Fibroblast of lung (primary cell): ENCODE measurements around the gene ZEB2. TPM values are rescaled to one million over a fixed set of nuclear protein-coding genes. Genes with fewer than 3 reads are reported as not detected.

Experiments
- DNase-seq, 2 donors: peaks; one replicate each; pipeline versions ENCODE4 v3.0.0 to v3.0.0-alpha.2; 2010; ENCODE audit warnings: low read depth in 2 of 2
- H2AFZ ChIP-seq: 2 replicates; pipeline ENCODE4 v1.5.1; 2012; ENCODE audit warnings: low read length, control low read depth, inconsistent platforms
- H3K27ac ChIP-seq: 2 replicates; pipeline ENCODE4 v1.5.1; 2011; ENCODE audit warnings: low read length, control low read depth; ENCODE audit not compliant: insufficient read depth
- H3K27me3 ChIP-seq: 2 replicates; pipeline ENCODE4 v1.5.1; 2011; ENCODE audit warnings: mild to moderate bottlenecking, low read length; ENCODE audit not compliant: control insufficient read depth, insufficient read depth
- H3K36me3 ChIP-seq: 2 replicates; pipeline ENCODE4 v1.5.1; 2011; ENCODE audit warnings: low read length; ENCODE audit not compliant: control insufficient read depth, insufficient read depth
- H3K4me1 ChIP-seq: 2 replicates; pipeline ENCODE4 v1.5.1; 2011; ENCODE audit warnings: low read length; ENCODE audit not compliant: control insufficient read depth, insufficient read depth; ENCODE audit errors: extremely low read depth
- H3K4me2 ChIP-seq: 2 replicates; pipeline ENCODE4 v1.5.1; 2011; ENCODE audit warnings: low read length, control low read depth; ENCODE audit not compliant: insufficient read depth; ENCODE audit errors: extremely low read depth
- H3K4me3 ChIP-seq, 4 experiments: fragments of 200-600 bp in 1 of 4; sonication (generic) in 1 of 4; replicated peaks in 1 of 4; 2 replicates each; pipeline ENCODE4 v1.5.1; 2011 to 2016; ENCODE audit warnings: low read length in 4 of 4, low read depth in 3 of 4, mild to moderate bottlenecking in 3 of 4, control low read depth in 2 of 4, inconsistent platforms in 1 of 4, mixed read lengths in 1 of 4; ENCODE audit not compliant: insufficient read depth in 1 of 4; ENCODE audit errors: control extremely low read depth in 1 of 4
- H3K79me2 ChIP-seq: 2 replicates; pipeline ENCODE4 v1.5.1; 2012; ENCODE audit warnings: mild to moderate bottlenecking, low read length, inconsistent platforms; ENCODE audit not compliant: control insufficient read depth, insufficient read depth
- H3K9ac ChIP-seq: 2 replicates; pipeline ENCODE4 v1.5.1; 2011; ENCODE audit warnings: mild to moderate bottlenecking, low read length, control low read depth; ENCODE audit not compliant: insufficient read depth
- H3K9me3 ChIP-seq: 2 replicates; pipeline ENCODE4 v1.5.1; 2012; ENCODE audit warnings: low read depth, low read length; ENCODE audit not compliant: control insufficient read depth, insufficient read depth
- H4K20me1 ChIP-seq: 2 replicates; pipeline ENCODE4 v1.5.1; 2011; ENCODE audit warnings: low read length; ENCODE audit not compliant: control insufficient read depth, insufficient read depth; ENCODE audit errors: extremely low read depth
- EZH2 ChIP-seq: IDR thresholded peaks from 2 replicates; pipeline ENCODE4 v1.5.1; 2012; ENCODE audit warnings: low read length, control low read depth, mild to moderate bottlenecking; ENCODE audit errors: missing control alignments
- polyA plus RNA-seq, 2 donors: library from polyadenylated mRNA; depleted of rRNA in 1 of 2; stranded (reverse) in 1 of 2; unstranded in 1 of 2; fragments of >200 nt; gene quantifications; 2 replicates each; pipeline ENCODE4 v1.2.1, GENCODE V29; 2011 to 2012; ENCODE audit warnings: missing spikeins in 1 of 2
- total RNA-seq: library from RNA; depleted of rRNA; stranded (reverse); fragments of >200 nt; gene quantifications from 2 replicates; pipeline ENCODE4 v1.2.1, GENCODE V29; 2014
- TF ChIP-seq, protein P1 (sequence below), 2 donors: IDR thresholded peaks in 1 of 2; conservative IDR thresholded peaks in 1 of 2; 1 replicate in 1 of 2; 2 replicates in 1 of 2; pipeline ENCODE4 v1.5.1; 2011 to 2012; ENCODE audit warnings: low read length in 2 of 2, control low read depth in 1 of 2, inconsistent platforms in 1 of 2, low read depth in 1 of 2, mild to moderate bottlenecking in 1 of 2

ZEB2 gene
- total and polyA plus RNA-seq, 2 donors (not counting 1 experiment from before 2014, with no cell fraction given): 91.0 to 130 TPM

GRCh38 chr2:144548088-144548487, 28.2 kb upstream of the ZEB2 start:
- TF ChIP-seq, protein P1, sequence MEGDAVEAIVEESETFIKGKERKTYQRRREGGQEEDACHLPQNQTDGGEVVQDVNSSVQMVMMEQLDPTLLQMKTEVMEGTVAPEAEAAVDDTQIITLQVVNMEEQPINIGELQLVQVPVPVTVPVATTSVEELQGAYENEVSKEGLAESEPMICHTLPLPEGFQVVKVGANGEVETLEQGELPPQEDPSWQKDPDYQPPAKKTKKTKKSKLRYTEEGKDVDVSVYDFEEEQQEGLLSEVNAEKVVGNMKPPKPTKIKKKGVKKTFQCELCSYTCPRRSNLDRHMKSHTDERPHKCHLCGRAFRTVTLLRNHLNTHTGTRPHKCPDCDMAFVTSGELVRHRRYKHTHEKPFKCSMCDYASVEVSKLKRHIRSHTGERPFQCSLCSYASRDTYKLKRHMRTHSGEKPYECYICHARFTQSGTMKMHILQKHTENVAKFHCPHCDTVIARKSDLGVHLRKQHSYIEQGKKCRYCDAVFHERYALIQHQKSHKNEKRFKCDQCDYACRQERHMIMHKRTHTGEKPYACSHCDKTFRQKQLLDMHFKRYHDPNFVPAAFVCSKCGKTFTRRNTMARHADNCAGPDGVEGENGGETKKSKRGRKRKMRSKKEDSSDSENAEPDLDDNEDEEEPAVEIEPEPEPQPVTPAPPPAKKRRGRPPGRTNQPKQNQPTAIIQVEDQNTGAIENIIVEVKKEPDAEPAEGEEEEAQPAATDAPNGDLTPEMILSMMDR (conservative IDR thresholded peaks at IDR 0.05 in 1 of 2, IDR thresholded peaks at IDR 0.05 in 1 of 2; ENCODE audit: low read depth in 1 of 2, low read length in 2 of 2): no peak
- no peak for TF ChIP-seq EZH2
- no peaks in the 10 kb centered on the region for H3K27me3 ChIP-seq
- H2AFZ ChIP-seq: peak overlapping the region; percentile 9

GRCh38 chr2:144547494-144547893, 27.6 kb upstream of the ZEB2 start:
- Histone ChIP-seq H3K4me3 (no peak overlapping the region), H3K4me2 (no peak overlapping the region)

More at GRCh38 chr2:144548088-144548487, 28.2 kb upstream of the ZEB2 start:
- Histone ChIP-seq H3K27ac (no peak overlapping the region), H4K20me1 (no peaks in the 10 kb centered on the region), H3K9ac (no peak overlapping the region), H3K4me2 (no peak overlapping the region), H3K9me3 (no peaks in the 10 kb centered on the region), H3K4me3 (no peak overlapping the region), H3K4me1 (peaks cover 5% of the 10 kb centered on the region), H3K79me2 (no peaks in the 10 kb centered on the region), H3K36me3 (no peaks in the 10 kb centered on the region)
- DNase-seq: no peak

DNA sequence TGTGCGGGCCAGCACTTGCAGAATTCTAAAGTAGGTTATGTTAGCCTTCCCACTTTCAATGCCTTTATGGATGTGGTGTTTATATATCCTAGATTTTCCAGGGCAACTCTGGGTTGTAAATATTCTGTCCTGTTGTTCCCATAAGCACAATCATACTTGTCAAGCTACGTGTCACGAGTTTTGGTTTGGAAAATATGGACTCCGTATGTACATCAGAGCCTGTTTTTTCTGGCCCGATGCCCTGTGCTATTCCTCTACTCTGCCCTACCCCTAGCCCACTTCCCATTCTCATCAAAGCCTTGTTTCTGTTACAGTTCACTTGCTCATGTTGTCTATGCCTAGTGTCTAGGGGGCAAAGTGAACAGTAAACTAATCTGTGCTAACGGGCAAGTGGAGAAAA, 27.0 kb upstream of the ZEB2 start:
- TF ChIP-seq, protein P1 (conservative IDR thresholded peaks at IDR 0.05 in 1 of 2, IDR thresholded peaks at IDR 0.05 in 1 of 2; ENCODE audit: low read depth in 1 of 2, low read length in 2 of 2): no peak
- no peak for TF ChIP-seq EZH2
- Histone ChIP-seq H3K9ac (no peak overlapping the region), H3K4me1 (peaks cover 5% of the 10 kb centered on the region), H3K4me2 (no peak overlapping the region), H3K36me3 (no peaks in the 10 kb centered on the region), H2AFZ (peak overlapping the region; percentile 7), H4K20me1 (no peaks in the 10 kb centered on the region), H3K27me3 (no peaks in the 10 kb centered on the region), H3K9me3 (no peaks in the 10 kb centered on the region), H3K27ac (no peak overlapping the region), H3K4me3 (no peak overlapping the region), H3K79me2 (no peaks in the 10 kb centered on the region)
- DNase-seq: peak in 1 of 2 donors; percentile 68

More at GRCh38 chr2:144547494-144547893, 27.6 kb upstream of the ZEB2 start:
- Histone ChIP-seq H3K27ac (no peak overlapping the region), H3K9ac (no peak overlapping the region), H2AFZ (no peak overlapping the region), H4K20me1 (no peaks in the 10 kb centered on the region), H3K36me3 (no peaks in the 10 kb centered on the region), H3K79me2 (no peaks in the 10 kb centered on the region), H3K4me1 (peaks cover 5% of the 10 kb centered on the region), H3K9me3 (no peaks in the 10 kb centered on the region), H3K27me3 (no peaks in the 10 kb centered on the region)
- TF ChIP-seq, protein P1 (conservative IDR thresholded peaks at IDR 0.05 in 1 of 2, IDR thresholded peaks at IDR 0.05 in 1 of 2; ENCODE audit: low read depth in 1 of 2, low read length in 2 of 2): no peak
- TF ChIP-seq EZH2: no peak
- peak in 1 of 2 donors; percentile 24 for DNase-seq
